Measurements from ENCODE around the gene RPS6KA2.

The RPS6KA2 gene

DNA sequence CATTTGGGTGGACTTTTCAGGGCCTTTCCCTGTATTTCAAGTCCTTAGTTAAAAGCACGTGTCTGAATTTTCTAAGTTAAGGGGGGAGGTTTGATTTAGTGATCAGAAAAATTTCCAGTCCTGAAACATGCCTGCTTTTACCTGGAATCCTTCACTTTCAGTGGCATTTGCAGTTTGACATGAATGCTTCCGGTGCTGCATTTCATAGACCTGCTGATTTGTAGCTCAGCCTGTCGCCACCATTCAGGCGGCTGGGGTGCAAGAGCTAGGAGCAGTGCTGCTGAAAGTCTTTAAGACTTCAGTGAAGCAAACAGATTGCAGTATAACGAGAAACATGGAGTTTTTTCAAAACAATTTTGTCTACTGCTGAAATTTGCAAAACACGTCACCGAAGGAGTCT, 14.0 kb downstream of the RPS6KA2 start:
- DNase-seq: no peak

DNA sequence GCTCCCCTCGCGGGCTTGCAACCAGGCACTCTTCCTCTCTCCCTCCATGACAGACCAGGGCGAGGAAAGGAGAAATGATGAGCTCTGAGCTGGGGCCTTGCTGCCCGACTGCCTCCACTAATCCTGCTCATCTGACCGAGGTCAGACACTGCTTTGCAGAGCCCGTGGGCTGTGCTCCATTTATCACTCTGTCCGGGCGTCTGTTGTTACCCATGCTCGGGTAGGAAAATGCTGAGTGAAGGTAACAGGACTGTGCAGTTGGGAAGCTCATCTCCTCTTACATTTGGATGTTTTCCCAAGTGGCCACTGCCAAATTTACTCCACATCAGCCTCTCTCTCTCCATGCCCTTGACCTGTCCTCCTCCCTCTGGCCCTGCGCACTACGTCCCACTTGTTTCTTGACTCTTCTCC, 14.6 kb downstream of the RPS6KA2 start:
- no peak for DNase-seq

DNA sequence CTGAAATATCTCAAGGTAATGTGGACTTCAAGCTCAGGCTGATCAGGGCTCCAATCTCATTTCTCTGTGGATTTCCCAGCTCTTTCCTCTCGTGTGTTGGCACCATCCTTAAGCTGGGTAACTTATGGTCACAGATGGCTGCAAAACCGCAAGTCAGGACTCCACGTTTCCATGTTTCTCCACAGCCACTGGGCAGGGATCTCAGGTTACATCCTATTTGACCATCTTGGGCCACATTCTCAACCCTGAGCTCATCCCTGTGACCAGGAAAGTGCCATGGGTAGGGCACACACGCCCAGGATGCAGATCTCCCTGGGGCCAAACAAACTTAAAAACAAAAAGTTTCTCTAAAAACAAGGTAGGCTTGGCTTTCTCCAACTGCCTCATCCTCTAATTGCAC, 15.4 kb downstream of the RPS6KA2 start:
- no peak for DNase-seq

DNA sequence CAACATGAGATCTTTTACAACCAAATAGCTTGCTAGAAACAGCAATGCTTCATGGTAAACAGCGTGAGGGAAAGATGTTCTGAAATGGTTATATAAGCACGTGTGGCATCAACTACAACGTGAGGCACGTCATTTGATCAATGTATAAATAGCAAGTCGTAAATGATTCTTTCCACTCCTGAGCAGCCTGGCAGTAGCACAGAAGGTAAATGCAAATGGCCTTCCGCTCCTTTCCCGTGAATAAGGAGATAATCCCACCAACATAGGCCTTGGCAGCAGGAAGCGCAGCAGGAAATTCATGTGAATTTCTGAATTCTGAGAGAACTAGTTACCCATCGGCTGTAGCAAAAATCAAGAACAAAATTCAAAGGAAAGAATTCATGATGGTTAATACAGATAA, 17.0 kb downstream of the RPS6KA2 start:
- DNase-seq: no peak

DNA sequence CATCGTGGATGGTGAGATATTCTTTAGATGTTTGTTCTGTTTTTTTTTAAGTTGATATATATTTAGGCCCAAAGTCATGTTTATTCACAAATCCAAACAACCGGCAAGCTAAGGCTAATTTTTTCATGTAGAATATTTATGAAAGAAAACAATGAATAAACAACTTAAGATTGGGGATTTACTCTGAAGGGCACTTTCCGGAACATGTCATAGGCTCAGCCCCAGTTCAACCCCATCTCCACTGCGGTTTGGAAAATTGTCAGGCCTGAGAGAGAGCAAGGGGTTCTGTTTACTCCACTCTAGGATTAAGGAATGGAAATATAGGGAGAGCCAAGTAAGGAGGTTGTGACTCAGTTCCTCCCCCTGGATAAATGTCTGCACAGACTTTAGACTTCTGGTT, 18.3 kb downstream of the RPS6KA2 start:
- no peak for DNase-seq

DNA sequence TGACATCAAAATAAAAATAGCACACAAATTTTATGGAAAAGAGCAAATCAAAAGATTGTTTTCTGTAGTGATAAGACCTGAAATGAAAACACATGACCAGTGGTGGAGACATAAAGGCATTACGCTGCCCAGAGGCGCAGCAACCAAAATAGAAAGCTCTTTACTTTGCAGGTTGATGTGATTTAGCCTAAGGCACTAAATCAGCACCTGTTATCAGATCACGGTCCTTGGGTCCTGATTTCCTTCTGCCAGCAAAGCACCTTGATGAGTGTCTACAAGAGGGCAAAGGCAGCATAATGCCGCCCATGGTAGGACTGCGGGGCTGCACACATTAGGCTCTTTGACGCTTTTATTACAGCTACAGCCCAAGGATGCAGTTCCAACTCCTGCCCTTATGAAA, 21.3 kb downstream of the RPS6KA2 start:
- DNase-seq: no peak

DNA sequence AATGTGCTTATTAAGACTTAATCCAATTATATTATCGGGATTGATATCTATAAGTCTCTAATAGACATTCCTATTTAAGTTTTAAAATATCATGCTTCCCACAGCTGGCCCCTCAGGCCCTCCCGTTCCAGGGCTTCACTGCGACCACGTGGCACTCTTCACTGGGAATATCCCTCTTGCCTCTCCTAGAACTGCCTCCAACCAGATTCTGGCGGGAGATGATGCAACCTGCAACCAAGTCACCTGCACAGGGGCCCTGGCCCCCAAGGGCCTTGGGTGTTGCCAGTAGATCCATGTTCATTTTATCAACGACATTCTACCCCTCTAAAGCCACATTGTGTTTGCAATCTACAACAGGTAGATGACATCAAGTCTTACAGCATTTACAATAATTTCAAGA, 22.1 kb downstream of the RPS6KA2 start:
- DNase-seq: no peak

DNA sequence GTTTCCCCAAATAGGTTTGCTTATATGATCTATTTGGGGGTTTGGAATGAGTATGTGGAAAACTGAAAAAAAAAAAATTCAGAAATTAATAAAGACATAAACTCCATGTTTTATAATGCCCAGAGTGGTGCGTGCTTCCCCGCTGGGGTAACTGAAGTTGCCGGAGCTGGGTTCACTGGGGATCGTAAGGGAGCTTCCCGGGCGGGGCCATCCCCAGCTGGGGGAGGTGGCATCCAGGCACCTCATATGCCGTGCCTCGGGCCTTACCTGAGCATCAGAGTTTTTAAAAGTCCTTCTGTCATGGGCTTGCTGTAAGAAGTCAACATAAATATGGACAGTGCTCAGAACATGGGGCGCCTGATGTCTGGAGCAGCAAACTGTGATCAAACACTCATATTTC, 22.7 kb downstream of the RPS6KA2 start:
- DNase-seq: no peak

DNA sequence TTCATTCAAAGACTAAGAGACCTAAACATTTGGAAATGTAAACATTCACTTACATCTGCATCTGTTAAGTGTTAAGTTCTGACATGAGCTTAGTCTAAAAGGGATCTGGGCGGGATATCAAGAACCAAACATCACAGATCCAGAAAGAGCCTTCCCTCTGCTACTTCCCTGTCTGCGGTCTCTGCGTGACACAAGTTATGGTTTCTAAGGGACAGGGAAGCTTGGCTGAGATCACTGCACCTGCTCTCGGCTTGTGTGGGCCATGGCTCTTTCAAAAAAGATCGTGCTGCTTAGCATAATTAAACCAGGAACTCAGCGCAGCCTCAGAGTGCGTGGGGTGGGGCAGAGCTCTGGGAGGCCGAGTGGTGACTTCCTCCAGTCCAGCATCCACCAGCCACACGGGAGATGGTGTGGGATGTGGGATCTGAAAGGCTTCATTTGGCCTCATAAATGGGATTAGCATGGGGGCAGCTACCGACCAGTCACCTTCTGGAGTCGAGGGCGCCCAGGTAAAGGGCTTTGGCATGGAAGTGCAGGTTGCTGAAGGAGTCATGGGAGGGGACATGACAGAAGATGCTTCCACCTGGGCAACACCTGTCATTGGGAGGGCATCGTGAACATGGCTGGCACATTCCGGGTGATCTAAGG, 23.9 kb downstream of the RPS6KA2 start:
- DNase-seq: no peak

DNA sequence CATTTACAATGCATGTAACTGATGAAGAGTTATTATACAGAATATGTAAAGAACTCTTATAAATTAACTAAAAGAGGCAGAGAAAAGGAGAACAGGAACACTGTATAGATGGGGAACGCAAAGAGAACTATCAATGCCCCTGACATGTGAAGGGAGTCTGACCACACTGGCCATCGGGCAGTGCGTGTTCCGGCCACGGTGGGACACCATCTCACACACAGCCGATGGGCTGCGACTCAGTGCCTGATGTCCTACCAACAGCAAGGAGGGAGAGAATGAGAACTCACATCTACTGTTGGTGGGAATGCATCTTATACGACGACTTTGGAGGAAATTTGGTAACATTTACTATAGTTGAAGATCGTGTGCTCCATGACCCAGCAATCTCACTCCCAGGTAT, 25.1 kb downstream of the RPS6KA2 start:
- DNase-seq: no peak

DNA sequence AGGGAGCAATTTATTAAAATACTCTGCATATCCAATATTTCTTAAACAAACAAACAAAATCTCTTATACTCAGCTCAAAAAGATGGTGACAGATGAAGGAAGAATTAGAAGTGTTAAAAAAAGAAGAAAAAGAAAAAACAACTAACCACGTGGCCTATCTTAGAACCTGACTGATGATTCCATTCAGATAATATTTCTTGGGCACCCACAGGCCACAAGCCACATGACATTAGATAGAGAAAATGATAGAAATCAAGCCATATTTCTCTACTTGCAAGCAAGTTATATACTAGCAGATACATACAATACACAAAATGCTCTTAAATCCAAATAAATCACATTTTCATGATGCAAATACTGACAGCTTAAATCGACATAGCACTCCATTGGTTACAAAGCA, 26.1 kb downstream of the RPS6KA2 start:
- DNase-seq: no peak

DNA sequence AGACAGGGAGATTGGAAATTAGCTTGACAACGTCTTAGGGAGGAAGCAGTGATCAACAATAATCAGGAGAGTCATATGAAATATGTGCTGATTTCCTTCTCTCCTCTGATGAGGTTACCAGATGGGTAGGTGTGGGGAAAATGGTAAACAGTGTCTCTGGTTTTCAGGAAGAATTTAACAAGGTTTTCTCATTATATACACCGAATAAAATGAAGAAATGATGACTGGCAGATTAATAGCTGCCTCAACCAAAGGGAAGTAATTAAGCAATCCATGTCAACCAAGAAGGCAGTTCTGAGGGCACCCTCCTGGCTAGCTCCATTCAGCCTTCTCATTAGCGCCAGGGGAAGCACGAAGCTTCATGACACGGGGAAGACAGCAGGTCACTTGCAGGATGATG, 27.8 kb downstream of the RPS6KA2 start:
- DNase-seq: peak; percentile 52

DNA sequence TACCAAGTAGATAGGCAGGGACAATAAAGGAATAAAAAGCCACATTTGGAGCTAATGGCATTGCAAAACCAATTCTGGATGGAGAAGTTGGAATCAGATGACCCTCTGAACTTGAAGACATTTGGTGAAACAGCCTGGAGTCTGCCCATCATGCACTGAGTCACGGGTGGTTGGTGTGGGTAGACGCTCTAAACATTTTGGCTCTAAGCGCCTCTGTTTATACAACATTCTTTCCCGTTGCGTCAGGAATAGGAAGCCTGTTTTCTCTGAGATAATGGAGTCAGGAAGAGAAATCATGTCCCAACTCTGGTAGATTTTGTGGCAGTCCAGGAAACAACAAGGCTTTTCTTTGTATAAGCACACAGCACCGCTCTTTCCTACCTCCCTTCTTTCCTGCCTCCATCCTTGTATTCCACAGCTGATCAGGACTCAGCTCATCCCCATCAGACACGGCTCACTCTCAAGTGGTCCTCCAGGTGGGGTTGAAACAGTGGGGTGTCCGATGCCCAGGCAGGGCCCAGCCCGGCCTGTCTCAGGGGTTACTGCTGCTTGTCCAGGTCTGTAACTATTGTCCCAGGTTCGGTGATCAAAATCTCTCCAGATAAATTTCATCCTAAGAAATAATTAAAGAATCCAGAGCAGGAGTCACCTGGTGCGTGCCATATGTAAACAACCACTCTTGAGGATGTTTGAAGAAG, 28.5 kb downstream of the RPS6KA2 start:
- peak; percentile 91 for DNase-seq

DNA sequence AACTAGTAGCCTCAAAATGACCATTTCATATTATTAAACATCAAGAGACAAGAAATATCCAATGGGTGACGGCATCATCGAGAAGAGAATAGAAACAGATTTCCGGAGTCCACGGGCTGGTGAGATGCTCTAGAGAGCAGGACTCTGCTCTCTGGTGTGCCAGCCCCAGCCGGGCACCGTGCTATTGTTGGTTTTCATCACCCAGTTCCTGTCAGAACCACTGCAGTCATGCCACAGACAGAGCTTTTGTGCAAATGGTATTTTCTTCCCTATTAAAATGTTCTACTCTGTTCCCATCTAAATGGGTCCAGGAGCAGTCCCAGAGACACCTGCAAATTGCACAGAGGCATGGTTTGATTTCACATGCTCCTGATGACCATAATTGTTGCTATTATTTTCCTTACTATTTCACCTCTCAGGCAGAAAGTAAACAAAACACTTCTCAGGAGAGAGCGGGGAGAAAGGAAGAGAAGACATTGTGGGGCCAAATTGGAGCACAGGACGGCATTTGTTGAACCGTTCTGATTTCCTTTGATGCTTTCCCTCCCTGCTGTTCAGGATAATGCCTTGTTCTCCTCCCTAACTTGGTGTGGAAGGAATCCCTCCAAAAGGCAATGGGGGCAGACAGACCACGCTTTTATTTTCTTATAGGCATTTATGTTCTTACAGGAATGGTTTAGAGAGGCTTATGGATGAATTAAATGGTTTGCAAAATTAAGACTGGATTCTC, 29.2 kb downstream of the RPS6KA2 start:
- no peak for DNase-seq

DNA sequence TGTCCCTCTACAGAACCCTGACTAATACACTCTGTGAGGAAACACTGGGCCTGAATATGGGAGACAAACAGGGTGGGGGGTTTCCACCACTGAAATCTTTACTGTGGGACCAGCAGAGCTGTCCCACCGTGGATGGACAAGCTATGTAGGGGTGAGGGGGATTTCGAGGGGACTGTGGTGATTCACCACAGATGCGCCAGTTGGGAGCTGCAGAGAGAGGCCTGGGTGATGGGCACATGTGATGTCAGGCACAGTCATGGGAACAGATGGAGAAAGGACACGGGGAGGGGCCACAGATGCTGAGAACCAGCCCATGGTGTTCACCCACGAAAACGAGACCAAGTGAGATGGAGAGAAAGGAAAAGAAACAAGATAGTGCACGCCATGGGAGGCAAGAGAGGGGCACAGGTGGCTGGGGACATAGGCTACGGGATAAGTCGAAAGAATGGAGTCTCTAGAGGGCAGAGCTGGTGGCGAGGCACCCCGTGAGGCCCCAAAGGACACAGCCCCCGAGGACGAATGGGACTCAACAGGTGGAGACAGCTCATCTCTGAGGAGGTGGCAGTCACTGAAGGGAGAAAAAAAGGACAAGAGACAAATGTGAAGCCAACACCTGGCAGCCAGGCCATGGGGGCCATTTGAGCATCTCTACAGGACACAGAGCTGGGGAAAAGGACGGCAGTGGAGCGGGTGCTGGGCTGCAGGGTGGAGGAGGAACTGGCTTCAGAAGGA, 30.1 kb downstream of the RPS6KA2 start:
- peak; percentile 63 for DNase-seq

DNA sequence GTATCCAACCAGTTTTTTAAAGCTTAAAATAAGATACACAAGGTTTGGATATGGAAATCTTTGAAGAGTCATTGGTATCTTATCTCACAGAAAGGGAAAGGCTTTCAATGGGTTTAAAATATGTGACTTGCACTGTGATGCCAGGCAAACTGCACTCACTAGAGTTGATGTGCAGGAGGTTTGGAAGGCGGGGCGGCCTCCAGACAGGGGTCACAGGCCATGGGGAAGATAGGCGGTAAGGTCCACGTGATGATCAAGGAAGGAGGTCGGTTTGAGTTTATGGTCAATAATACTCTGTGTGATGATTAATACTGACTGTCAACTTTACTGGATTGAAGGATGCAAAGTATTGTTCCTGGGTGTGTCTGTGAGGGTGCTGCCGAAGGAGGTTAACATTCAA, 31.1 kb downstream of the RPS6KA2 start:
- no peak for DNase-seq

DNA sequence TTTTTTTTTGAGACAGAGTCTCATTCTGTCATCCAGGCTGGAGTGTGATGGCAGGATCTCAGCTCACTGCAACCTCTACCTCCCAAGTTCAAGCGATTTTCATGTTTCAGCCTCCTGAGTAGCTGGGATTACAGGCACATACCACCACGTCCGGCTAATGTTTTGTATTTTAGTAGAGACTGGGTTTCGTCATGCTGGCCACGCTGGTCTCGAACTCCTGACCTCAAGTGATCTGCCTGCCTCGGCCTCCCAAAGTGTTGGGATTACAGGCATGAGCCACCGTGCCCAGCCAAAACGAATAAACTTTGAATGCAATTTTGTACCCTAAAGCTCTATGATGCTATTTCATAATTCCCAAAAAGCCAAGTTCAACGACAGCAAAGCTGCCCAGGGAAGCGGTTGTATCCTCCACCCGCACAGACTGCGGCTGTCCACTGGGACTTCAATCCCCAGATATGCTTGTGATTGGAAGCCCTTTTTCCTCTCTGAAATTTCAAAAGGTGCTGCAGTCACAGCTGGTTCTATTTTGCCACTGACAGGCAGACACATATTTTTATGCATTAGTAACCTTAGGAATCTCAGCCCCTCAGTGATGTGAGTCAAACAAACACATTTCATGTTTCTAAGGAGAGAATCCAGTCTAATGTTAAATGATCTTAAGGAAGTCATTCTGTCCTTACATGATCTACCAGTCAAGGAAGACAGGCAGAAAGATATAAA, 31.8 kb downstream of the RPS6KA2 start:
- DNase-seq: no peak

DNA sequence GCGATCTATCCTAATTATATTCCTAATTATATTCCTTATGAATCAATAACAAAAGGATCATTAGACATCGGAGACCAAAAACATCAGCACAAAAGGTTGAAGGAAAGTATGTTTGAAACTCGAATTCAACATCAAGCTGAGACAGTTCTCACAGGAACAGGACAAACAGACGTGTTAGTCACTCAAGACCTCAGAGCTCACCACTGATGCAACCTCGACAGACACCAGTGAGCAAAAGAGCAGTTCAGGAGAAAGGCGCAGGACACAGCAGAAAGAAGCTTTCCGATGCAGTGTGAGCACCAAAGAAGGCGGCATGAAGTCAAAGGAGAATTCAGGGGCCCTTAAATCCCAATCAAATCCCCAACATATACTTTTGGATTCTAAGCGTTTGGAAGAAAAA, 34.2 kb downstream of the RPS6KA2 start:
- DNase-seq: peak; percentile 54

DNA sequence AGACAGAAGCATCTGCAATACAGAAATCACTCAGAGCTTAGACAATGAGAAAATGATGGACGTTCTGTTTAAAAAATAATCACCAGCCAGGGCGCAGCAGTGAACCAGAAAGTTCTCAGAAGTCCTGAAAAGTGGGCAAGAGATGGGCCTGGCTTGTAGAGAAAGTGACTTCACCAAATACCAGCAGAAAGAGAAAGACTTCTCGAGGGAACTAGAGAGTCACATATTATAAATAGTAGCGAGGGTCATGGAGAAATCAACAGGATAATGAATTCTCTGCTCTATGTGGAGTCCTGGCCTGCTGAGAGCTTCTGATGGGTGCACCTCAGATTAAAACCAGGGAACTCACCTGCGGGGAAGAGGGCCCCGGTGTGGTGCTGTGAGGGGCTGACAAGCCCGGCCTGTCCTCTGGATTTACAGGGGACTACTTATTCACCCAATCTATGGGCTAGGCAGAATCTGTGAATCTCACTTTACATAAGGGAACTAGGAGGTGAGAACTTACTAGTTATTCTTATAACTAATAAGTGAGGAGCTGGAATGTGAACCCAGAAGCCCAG, 35.0 kb downstream of the RPS6KA2 start:
- DNase-seq: no peak

DNA sequence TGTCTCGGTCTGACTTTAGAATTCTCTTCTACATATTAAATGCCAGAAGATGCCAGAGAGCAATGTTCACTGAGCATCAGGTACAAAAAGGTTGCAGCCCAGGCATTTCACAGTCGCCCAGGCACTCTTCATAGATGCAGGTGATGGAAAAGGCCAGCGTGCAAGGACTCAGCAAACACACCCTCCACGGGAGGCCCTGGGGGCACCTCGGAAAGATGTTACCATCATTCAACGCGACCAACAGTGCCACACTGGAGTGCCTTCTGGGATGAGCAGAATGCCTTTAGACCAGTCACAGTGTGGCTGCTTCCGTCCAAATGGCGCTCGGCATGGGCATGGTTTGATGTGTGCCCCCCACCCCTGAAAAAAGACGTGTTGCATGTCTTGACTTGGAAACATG, 36.0 kb downstream of the RPS6KA2 start:
- no peak for DNase-seq

DNA sequence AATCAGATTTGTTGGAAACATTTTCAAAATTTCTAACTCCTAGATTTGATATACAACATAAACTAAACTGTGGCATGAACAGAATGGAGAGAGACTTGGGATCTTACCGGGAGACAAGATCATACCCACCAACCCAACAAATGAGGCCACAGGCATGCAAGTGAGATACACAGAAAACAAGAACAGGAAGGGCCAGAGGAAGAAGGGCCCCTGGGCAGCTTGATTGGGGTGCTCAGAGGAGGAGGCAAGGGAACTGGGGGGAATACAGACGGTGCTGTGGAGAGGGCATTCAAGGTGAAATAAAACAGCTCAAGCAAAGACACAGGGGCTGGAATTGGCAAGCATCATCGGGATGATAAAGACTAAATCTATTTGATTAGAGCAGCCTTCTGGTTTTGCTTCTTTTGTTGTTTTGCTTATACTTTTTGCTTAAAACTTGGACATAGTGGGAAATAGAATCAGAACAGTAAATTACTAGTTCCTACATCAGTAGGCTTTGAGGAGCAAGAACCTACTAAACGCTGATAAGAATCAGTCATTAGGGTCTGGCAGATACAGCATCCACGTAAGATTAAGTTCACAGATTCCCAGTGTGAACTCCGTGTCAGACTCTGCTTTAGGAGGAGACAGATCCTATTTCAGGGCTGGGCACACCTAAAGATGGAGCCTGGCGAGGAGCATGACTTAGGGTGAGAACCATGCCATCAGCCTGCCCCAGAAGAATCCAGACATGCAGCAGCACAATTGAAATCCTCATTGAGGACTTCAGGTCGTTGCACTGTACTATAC, 37.1 kb downstream of the RPS6KA2 start:
- DNase-seq: no peak

DNA sequence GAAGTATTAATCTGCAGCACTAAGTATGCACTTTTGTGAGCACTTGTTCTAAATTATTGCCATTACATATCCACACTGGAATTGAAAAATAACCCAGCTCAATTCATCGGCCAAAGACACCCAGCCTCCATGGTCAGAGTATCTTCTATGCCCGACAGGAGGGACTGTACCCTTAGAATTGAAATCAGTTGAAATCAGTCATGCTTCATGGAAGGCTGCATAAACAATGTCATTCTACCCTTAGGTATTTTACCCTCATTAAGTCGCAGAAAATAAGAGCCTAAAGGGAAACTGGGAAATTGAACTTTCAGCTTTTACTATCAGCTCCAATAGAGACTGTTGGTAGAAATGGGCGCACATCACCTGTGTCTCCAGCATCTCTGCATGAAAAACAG, 37.7 kb downstream of the RPS6KA2 start:
- no peak for DNase-seq
